Measurements from ENCODE around the gene TEK.

The TEK gene

DNA sequence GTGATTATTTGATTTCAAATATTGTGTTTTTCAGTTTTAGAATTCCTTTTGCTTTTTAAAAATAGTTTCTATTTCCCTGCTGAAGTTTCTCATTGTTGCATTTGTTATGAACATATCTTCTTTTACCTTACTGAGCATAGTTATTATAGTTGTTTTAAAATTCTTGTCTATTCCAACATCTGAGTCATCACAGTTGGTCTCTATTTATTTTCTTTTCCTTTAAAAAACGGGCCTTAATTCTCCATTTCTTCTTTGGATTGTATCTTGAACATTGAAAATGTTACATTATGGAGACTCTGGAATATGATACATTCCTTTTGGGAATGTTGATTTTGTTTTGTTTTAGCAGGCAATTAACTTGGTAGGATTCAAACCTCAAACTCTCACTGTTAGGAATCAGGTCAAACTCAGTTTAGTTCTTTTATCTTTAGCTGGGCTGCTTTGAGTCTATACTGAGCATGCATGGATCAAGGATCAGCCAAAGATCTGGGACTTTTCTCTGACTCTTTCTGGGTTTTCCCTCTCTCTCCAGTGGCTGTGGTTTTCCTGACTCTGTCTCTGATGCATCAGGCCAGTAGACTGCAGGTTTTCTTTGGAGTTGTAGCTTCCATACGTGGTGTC, 70.3 kb downstream of the TEK start:
- Mint-ChIP-seq H3K36me3 (ENCODE audit: low read depth) (no peaks in the 10 kb centered on the region), H3K4me3 (no peak overlapping the region), H3K4me1 (ENCODE audit: low read depth) (no peaks in the 10 kb centered on the region), H3K27ac (no peak overlapping the region), H3K27me3 (no peaks in the 10 kb centered on the region), H3K9me3 (no peaks in the 10 kb centered on the region)

DNA sequence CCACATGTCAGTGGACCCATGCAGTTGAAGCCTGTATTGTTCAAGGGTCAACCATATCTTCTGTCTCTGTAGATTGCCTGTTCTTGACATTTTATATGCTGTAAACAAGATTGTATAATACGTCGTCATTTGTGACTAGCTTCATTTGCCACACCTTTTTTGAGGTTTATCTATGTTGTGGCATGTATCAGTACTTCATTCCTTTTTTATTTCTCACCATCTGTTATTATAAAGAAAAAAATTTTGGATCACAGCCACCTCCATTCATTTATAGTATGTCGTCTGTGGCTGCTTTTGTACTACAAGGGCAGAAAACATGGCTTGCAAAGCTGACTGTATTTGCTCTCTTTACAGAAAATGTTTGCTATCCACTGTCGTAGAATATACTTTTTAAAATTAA, 72.4 kb downstream of the TEK start:
- Mint-ChIP-seq H3K4me1 (ENCODE audit: low read depth) (no peaks in the 10 kb centered on the region), H3K4me3 (no peak overlapping the region), H3K36me3 (ENCODE audit: low read depth) (no peaks in the 10 kb centered on the region), H3K9me3 (no peaks in the 10 kb centered on the region), H3K27me3 (no peaks in the 10 kb centered on the region), H3K27ac (no peak overlapping the region)

DNA sequence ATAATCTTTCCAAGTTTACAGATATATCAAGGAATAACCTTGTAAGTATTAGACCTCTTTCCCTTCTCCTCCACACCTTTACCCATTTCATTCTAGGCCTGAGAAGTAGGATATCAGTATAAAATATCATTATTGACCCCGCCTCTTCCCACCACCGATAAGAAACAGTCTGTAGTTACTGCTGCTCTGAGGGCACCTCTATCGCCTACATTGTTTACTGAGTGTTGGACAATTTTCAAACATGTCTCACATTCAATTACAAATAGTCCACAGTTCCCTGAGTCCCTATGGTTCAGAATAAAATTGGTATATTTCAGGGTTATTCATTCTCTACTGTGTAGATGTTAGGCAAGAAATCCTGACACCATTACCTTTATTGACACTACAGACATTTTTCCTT, 73.4 kb downstream of the TEK start:
- no peaks in the 10 kb centered on the region for H3K4me1 Mint-ChIP-seq (ENCODE audit: low read depth)
- H3K27me3 Mint-ChIP-seq = no peaks in the 10 kb centered on the region
- H3K27ac Mint-ChIP-seq = no peak overlapping the region
- no peaks in the 10 kb centered on the region for H3K36me3 Mint-ChIP-seq (ENCODE audit: low read depth)
- no peaks in the 10 kb centered on the region for H3K9me3 Mint-ChIP-seq
- no peak overlapping the region for H3K4me3 Mint-ChIP-seq

DNA sequence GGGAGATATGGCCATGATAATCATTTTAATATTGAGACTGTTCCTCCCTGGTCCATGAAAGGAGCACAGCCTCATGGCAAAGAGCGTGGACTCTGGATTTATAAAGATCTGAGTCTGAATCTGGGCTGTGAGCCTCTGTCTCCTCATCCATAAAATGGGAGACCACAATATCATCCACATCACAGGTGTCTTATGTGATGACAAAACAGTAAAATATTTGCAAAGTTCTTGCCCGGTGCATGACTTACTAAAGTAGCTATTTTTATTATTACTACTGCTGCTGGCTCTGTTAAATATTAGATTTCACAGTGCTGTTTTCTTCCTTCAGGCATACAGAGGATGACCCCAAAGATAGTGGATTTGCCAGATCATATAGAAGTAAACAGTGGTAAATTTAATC, 74.1 kb downstream of the TEK start:
- H3K4me3 Mint-ChIP-seq = no peak overlapping the region
- H3K4me1 Mint-ChIP-seq (ENCODE audit: low read depth) = no peaks in the 10 kb centered on the region
- H3K27ac Mint-ChIP-seq = no peak overlapping the region
- H3K36me3 Mint-ChIP-seq (ENCODE audit: low read depth) = no peaks in the 10 kb centered on the region
- no peaks in the 10 kb centered on the region for H3K9me3 Mint-ChIP-seq
- no peaks in the 10 kb centered on the region for H3K27me3 Mint-ChIP-seq

DNA sequence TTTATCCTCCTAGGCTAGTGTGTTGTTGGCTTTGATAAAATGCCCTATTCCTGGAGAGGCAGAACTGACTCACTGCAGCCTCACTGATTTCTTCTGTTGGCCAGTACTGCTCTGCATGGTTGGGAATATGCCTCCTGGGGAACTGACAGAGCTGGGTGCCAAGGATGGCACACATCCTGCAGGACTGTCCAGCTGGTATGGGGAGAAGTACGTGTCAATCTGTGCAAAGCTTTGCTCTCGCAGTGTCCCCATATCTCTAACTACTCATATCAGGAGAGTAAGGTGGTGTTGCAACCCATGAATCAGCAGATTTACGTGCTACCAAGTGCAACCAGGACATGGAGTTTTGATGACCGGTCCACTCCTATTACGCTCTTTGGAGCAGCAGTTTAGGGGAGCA, 74.7 kb downstream of the TEK start:
- Mint-ChIP-seq H3K36me3 (ENCODE audit: low read depth) (no peaks in the 10 kb centered on the region), H3K9me3 (no peaks in the 10 kb centered on the region), H3K27ac (no peak overlapping the region), H3K4me1 (ENCODE audit: low read depth) (no peaks in the 10 kb centered on the region), H3K4me3 (no peak overlapping the region), H3K27me3 (no peaks in the 10 kb centered on the region)

DNA sequence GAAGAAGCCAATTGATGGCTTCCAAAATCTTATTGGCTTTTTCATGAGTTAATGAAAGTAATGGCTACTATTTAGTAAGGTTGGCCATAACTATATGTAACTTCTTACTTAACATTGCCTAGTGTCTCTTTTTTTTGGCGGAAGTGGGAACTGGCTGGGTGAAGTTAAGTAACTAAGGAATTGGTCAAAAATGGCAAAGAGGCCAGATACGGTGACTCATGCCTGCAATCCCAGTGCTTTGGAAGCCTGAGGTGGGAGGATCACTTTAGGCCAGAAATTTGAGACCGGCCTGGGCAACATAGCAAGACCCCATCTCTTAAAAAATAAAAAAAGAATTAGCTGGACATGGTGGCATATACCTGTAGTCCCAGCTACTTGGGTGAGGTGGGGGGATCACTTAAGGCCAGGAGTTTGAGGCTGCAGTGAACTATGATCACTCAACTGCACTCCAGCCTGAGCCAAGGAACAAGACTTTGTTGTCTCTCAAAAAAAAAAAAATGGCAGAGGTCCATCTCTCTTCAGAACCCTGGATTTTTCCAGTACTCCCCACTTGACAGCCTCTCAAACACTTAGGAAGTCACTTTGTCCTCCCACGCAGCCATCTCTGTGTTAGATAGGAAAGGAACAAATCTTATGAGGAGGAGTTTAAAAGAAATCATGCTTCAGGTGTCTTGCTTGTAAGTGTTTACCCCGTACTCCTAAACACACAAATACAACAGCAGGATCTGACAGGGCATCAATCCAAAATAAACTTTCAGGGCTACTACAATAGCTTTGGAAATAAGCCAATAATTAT, 75.7 kb downstream of the TEK start:
- no peaks in the 10 kb centered on the region for H3K4me1 Mint-ChIP-seq (ENCODE audit: low read depth)
- no peak overlapping the region for H3K27ac Mint-ChIP-seq
- no peaks in the 10 kb centered on the region for H3K27me3 Mint-ChIP-seq
- no peak overlapping the region for H3K4me3 Mint-ChIP-seq
- no peaks in the 10 kb centered on the region for H3K9me3 Mint-ChIP-seq
- H3K36me3 Mint-ChIP-seq (ENCODE audit: low read depth) = no peaks in the 10 kb centered on the region

DNA sequence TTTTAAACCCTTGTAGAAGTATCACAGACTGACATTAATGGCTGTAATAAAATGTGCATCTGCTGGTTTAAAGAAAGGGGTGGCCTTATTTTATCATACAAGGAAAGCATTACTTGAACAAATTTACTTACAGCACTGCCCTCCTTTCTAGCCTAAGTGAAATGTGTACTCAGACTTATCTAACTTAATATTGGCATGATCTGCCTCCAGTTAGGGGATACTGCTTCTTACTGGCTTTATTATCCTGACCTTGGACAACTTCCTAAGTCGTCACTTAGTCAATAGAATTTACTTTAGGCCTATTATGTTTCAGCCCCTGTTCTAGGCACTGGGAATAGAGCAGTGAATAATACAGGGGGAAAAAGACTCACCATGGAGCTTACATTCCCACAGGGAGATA, 79.4 kb downstream of the TEK start:
- Mint-ChIP-seq H3K4me3 (no peak overlapping the region), H3K27ac (no peak overlapping the region), H3K4me1 (ENCODE audit: low read depth) (no peaks in the 10 kb centered on the region), H3K9me3 (no peaks in the 10 kb centered on the region), H3K27me3 (peaks cover 5% of the 10 kb centered on the region), H3K36me3 (ENCODE audit: low read depth) (no peaks in the 10 kb centered on the region)

DNA sequence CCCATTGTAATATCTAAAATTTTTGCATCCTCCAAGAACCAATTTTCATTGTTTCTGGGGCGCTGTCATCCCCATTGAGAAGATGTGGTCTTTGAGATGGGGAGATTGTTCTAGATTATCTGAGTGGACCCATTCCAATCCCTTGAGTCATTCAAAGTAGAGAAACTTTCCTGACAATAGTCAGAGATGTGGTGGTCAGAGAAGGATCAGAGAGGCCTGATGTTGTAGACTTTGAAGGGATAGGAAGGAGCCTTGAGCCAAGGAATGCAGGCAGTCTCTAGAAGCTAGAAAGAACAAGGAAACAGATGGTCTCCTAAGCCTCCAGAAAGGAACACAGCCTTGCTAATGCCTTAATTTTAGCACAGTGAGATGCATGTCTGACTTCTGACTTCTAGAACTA, 80.4 kb downstream of the TEK start:
- Mint-ChIP-seq H3K9me3 (no peaks in the 10 kb centered on the region), H3K27me3 (peaks cover 5% of the 10 kb centered on the region), H3K36me3 (ENCODE audit: low read depth) (no peaks in the 10 kb centered on the region), H3K27ac (no peak overlapping the region), H3K4me1 (ENCODE audit: low read depth) (peaks cover 5% of the 10 kb centered on the region), H3K4me3 (no peak overlapping the region)

DNA sequence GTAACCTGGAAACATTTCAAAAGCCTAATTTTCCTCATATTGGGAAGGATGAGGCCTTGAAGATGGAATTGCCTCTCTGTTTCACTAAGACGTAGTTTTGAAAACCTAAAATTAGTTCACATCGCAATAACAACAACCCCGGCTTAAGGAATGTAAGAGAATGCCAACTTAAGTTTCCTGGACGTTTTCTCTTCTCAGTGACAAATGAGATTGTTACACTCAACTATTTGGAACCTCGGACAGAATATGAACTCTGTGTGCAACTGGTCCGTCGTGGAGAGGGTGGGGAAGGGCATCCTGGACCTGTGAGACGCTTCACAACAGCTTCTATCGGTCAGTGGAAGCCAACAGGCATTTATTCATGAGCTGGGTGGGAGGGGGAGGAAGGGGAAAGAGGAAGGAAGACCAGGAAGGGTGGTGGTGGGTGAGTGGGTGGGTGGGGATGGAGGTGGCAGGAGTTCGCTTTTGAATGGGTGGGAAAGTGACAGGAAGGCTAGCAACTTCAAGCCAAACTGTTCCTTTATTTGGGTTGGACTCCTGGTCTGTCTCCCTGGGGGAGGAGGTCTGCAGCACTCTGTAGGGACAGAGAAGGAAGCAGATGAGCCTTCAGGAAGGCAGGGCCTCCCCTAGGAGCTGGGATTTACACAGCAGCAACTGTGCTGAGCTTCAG, 83.4 kb downstream of the TEK start:
- Mint-ChIP-seq H3K9me3 (no peaks in the 10 kb centered on the region), H3K27me3 (peaks cover 5% of the 10 kb centered on the region), H3K4me3 (no peak overlapping the region), H3K36me3 (ENCODE audit: low read depth) (no peaks in the 10 kb centered on the region), H3K27ac (no peak overlapping the region), H3K4me1 (ENCODE audit: low read depth) (peaks cover 8% of the 10 kb centered on the region)

DNA sequence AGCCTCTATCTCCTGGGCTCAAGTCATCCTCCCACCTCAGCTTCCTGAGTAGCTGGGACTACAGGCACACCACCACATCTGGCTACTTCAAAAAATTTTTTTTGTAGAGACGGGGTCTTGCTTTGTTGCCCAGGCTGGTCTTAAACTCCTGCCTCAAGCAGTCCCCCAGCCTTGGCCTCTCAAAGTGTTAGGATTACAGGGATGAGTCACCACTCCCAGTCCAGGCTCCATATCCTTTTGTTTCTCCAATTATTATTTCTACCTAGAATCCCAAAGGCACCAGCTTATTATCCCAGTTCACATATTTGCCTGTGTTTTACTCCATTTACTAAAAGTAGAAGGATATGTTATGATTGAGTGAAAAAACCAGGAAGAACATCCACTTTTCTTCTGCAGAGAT, 84.9 kb downstream of the TEK start:
- Mint-ChIP-seq H3K27me3 (peaks cover 5% of the 10 kb centered on the region), H3K4me1 (ENCODE audit: low read depth) (peaks cover 8% of the 10 kb centered on the region), H3K4me3 (no peak overlapping the region)

DNA sequence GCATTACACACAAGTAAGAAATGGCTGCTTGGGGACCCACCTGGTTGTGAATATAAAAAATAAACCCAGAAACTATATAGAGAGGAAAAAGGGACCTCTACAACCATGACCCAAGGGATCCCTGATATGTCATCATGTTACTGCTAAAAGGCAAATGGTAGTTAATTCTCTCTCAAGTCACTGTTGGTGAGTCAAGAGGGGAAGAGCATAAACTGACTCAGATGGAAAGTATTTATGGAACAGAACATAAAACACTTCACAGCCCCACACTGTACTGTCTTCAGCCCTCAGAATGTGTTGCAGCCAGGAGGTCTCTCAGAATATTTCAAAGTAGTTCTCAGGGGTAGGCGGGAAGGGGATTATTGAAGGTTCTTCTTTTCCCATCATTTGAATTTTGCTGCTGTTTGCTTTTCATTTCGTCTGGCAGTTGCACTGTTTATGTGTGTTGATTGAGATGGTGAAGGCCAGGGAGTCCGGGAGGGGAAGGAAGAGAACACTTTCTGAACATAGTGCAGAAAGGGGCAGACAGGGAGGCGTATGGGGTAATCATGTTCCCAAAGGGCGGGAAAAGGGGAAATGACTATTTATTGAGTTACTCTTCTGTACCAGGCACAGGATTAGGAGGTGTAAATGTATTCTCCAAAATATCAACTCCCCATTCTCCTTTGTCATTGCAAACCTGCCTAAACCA, 85.5 kb downstream of the TEK start:
- Mint-ChIP-seq H3K9me3 (no peaks in the 10 kb centered on the region), H3K27me3 (peaks cover 5% of the 10 kb centered on the region), H3K36me3 (ENCODE audit: low read depth) (no peaks in the 10 kb centered on the region), H3K4me1 (ENCODE audit: low read depth) (peaks cover 8% of the 10 kb centered on the region), H3K27ac (peak overlapping the region; percentile 8), H3K4me3 (no peak overlapping the region)

More for the DNA sequence above, 84.9 kb downstream of the TEK start:
- Mint-ChIP-seq H3K9me3 (no peaks in the 10 kb centered on the region), H3K27ac (peak overlapping the region; percentile 8), H3K36me3 (ENCODE audit: low read depth) (no peaks in the 10 kb centered on the region)

DNA sequence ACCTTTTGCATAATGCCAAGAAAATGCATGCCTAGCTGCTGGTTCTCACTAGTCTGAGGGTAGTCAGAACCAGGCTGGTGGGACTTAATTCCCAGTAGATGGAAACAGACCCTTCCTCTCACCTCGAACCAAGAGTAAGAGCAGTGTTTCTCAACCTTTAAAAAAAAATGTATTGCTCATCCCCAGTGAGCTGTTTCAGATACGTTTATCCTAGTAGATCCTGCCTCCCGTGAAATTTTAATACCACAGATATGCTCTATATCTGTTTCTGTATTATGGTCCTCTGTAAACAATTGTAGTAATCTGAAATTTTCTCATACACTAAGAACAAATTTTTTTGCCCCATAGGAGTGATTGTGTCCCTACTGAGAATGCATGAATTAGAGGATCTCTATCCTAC, 86.2 kb downstream of the TEK start:
- Mint-ChIP-seq H3K36me3 (ENCODE audit: low read depth) (no peaks in the 10 kb centered on the region), H3K9me3 (no peaks in the 10 kb centered on the region), H3K4me1 (ENCODE audit: low read depth) (peaks cover 8% of the 10 kb centered on the region), H3K27ac (no peak overlapping the region), H3K27me3 (peaks cover 6% of the 10 kb centered on the region), H3K4me3 (no peak overlapping the region)

DNA sequence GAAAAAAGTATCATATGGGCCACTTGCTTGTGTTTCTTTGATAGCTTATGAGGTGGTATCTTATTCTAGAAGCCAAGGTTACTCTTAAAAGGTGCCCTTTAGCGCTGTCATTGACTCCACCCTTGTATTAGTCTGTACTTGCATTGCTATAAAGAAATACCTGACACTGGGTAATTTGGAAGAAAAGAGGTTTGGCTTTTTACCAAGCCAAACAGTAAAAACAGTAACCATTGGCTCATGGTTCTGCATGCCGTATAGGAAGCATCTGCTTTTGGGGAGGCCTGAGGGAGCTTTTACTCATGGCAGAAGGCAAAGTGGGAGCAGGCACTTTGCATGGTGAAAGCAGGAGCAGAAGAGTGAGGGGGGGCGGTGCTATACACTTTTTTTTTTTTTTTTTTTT, 87.4 kb downstream of the TEK start:
- Mint-ChIP-seq H3K4me3 (no peak overlapping the region), H3K9me3 (no peaks in the 10 kb centered on the region), H3K27ac (no peak overlapping the region), H3K36me3 (ENCODE audit: low read depth) (no peaks in the 10 kb centered on the region), H3K27me3 (peaks cover 9% of the 10 kb centered on the region), H3K4me1 (ENCODE audit: low read depth) (peaks cover 8% of the 10 kb centered on the region)

DNA sequence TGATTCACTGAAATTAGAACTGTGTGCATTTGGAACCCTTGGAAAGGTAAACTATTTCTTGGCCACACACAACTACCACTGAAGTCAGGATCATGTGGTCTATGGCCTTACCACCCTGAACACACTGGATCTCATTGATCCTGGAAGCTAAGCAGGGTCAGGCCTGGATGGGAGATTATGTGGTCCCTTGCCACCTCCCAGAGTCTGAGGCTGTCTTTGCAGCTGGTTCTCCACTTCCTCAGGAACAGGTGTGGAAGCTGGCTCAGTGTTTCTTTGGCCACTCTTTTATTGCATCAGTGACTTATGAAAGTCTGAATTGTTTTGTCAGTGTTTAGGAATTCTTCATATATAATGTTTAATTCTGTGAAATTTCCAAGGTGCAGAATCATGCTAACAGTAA, 89.2 kb downstream of the TEK start:
- Mint-ChIP-seq H3K36me3 (ENCODE audit: low read depth) (no peaks in the 10 kb centered on the region), H3K27me3 (peaks cover 4% of the 10 kb centered on the region), H3K9me3 (no peaks in the 10 kb centered on the region), H3K4me1 (ENCODE audit: low read depth) (peaks cover 8% of the 10 kb centered on the region), H3K27ac (no peak overlapping the region), H3K4me3 (no peak overlapping the region)

DNA sequence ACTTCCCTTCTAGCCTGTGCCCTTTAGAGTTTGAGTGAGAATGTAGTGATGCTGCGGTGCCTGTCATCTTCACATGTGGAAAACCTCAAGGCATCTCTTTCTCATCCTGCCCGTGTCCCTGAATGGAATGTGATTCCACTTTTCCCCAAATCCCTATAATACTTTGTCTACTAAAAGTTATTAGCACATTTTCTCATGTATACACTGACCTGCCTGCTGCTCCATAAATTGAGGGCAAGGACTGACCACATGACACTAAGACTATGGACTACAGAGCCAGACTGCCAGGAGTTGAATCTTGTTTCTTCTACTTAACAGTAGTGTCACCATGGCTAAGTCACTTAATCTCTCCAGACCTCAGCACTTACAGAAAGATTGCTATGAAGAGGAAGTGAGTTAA, 93.0 kb downstream of the TEK start:
- no peak overlapping the region for H3K4me3 Mint-ChIP-seq
- no peaks in the 10 kb centered on the region for H3K36me3 Mint-ChIP-seq (ENCODE audit: low read depth)
- peaks cover 4% of the 10 kb centered on the region for H3K27me3 Mint-ChIP-seq

More for the DNA sequence above, 93.0 kb downstream of the TEK start:
- H3K4me1 Mint-ChIP-seq (ENCODE audit: low read depth) = no peaks in the 10 kb centered on the region
- no peak overlapping the region for H3K27ac Mint-ChIP-seq
- no peaks in the 10 kb centered on the region for H3K9me3 Mint-ChIP-seq

Measured in stimulated activated naive CD8-positive, alpha-beta T cell treated with anti-CD3 and anti-CD28 coated beads, Interleukin-15, Interleukin-2, amounts not matched to agents 100 ng/mL and 50 ng/mL, for 24 hours (primary cell).